Retinal pigment epithelial cell (primary cell): Measurements from ENCODE around the gene FBXO46.
A peak's percentile ranks its signal among the peaks of the same experiment; 100 is the strongest.
"Not testable (repeated sequence)": the region's sequence is repeated elsewhere in the genome, so short reads cannot be mapped to it uniquely, and the experiment has no call there.

Source experiments
- DNase-seq: peaks from one replicate; pipeline ENCODE4 v3.0.0-alpha.2; 2010; ENCODE audit warnings: low read depth
- H3K4me3 ChIP-seq: 2 replicates; pipeline ENCODE4 v1.5.1; 2011; ENCODE audit warnings: mild to moderate bottlenecking, low read length, control low read depth, moderate library complexity
- CTCF ChIP-seq: conservative IDR thresholded peaks from 2 replicates; pipeline ENCODE4 v1.5.1; 2011; ENCODE audit warnings: low read depth, low read length, control low read depth, inconsistent platforms

Gene FBXO46

DNA sequence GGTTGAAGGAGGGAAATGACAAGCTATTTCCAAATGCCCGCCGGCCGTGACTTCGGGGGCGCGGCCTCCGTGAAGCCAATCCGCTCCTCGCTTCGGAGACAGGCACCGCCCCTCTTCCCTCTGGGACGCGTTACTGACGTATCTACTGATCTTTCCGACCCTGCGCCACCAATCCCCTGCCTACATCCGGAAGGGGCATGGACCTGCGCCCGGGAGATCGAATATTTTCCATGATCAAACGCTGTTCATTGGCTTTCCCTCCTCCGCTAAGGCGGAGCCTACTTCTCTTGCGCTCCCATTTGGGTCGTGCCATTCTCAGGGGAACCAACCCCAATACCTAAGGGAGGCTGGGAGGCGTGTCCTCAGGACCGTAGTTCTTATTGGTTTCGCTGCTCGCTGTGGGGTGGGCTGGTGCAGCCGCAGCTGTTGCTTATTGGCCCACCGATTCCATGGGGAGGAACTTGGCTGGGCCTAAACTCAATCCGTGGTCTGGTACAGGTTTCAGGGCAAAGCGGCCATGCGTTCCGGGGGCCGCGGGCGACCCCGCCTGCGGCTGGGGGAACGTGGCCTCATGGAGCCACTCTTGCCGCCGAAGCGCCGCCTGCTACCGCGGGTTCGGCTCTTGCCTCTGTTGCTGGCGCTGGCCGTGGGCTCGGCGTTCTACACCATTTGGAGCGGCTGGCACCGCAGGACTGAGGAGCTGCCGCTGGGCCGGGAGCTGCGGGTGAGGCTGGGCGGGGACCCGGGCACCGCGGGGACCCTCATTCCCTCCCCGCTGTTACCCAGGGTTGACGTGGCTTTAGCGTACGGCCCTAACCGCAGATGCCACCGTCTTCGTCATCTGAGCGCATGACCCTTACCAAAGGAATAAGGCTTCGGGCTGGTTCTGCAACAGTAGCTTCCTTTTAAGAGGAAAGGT, 38.2 kb downstream of the FBXO46 start, which contains the start of gene QPCTL:
Gene QPCTL, plus strand, starts transcription at position 480 of the 919 bp plus-strand sequence. Its CDS starts 38 bp downstream, at position 518.
- H3K4me3 ChIP-seq = peak within 1 kb of the TSS; percentile 90
- no peak for TF ChIP-seq CTCF
- DNase-seq = peak; percentile 100

DNA sequence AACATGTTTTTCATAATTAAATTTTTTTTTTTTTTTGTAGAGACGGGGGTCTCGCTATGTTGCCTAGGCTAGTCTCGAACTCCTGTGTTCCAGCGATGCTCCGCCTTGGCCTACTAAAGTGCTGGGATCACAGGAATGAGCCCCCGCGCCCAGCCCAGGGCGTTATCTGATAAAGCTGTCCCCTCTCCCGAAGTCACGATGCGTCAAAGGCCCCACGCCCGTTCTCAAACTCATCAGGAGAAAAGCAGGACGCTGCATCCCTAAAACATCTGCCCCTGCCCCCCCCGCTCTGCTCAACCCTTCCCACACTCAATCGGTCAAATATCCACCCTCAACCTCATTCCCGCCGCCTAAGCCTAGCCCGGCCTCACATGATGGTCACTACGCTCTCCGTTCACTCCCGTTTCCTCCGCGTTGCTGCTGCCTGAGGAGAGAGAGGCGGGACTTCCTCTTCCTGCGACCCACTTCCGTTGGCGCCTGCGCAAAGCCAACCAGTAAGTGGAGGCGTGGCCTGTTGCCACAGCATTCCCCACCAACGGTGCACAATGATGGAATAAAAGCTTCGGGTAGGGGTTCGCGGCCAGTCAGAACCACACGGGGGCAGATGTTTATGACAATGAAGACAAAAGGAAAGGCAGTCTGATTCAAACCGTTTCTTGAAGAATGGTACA, 39.0 kb downstream of the FBXO46 start, which contains the start of gene SNRPD2:
Gene SNRPD2, minus strand, starts transcription at position 438 of the 671 bp plus-strand sequence. Its CDS starts 65 bp downstream, at position 373.
- DNase-seq = peak; percentile 88
- TF ChIP-seq CTCF = no peak
- peak within 1 kb of the TSS; percentile 90 for H3K4me3 ChIP-seq

DNA sequence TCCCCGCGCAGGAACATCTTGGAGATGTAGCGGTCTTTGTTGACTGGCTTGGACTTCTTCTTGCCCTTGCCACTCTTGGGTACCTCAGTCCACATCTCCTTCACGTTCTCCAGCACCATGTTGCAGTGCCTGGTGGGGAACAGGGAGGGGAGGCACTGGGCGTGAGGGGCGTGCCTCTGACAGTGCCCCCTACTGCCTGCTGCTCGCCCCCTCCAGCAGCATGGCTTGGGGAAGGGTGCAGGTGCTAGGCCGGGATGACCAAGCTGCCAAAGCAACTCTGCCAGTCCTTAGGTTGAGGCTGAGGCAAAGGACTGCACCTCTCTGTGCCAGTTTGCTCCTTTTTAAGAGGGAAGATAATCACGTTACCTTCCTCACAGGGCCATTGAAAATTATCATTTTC, 43.1 kb downstream of the FBXO46 start:
- no peak for TF ChIP-seq CTCF

GRCh38 chr19:45685045-45685444, 45.7 kb downstream of the FBXO46 start:
- not testable (repeated sequence) for H3K4me3 ChIP-seq, DNase-seq

More for the DNA sequence above, 43.1 kb downstream of the FBXO46 start:
- no peak overlapping the region for H3K4me3 ChIP-seq
- no peak for DNase-seq

GRCh38 chr19:45682908-45683307, 47.8 kb downstream of the FBXO46 start:
- TF ChIP-seq CTCF = no peak
- DNase-seq = no peak
- no peak overlapping the region for H3K4me3 ChIP-seq

DNA sequence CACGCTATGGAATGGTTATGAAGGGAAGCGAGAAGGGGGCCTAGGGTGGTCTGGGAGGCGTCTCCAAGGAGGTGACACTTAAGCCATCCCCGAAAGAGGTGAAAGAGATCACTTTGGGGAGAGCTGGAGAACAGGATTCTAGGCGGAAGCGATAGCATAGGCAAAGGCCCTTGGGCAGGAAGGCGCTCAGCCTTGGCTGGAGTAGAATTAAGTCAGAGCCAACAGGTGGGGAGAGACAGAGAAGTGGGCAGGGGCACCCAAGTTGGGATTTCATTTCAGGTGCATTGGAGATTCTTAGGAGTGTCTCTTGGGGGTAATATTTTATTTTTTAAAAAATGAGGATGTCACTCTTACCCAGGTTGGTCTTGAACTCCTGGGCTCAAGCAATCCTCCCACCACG, 48.6 kb downstream of the FBXO46 start:
- no peak overlapping the region for H3K4me3 ChIP-seq
- DNase-seq = no peak
- TF ChIP-seq CTCF = no peak

- peak overlapping the region; percentile 35 for H3K4me3 ChIP-seq
- peak; percentile 84 for TF ChIP-seq CTCF
- peak; percentile 58 for DNase-seq
Measured at GRCh38 chr19:45681391-45682015, 49.2 kb downstream of the FBXO46 start.
